ENCODE results near the gene CCDC102B. TPM values are rescaled to one million over a fixed set of nuclear protein-coding genes. Genes with fewer than 3 reads are reported as not detected.
A peak's percentile ranks its signal among the peaks of the same experiment; 100 is the strongest.

Gene CCDC102B
- total and polyA plus RNA-seq, 4 donors = 7.1 to 78.8 (median 19.9) TPM

GRCh38 chr18:68854786-68855391 lies 57.0 kb downstream of the CCDC102B start:
- TF ChIP-seq CTCF (IDR thresholded peaks at IDR 0.05; ENCODE audit: control extremely low read depth, extremely low read depth) = no peak
- H3K4me1 ChIP-seq (ENCODE audit: control insufficient read depth in 5 of 5, insufficient read depth in 5 of 5, low read length in 5 of 5) = peaks cover 0 to 8% (median 0%) of the 10 kb centered on the region in 5 donors
- no peaks in the 10 kb centered on the region for H3K36me3 ChIP-seq (ENCODE audit: control insufficient read depth in 4 of 4, insufficient read depth in 4 of 4, low read length in 4 of 4)
- DNase-seq (peak in 1 of 3 donors; percentile 26), ATAC-seq (ENCODE audit: insufficient read depth, low FRiP score) (no peak)
- H3K4me3 ChIP-seq = no peak overlapping the region
- no peak overlapping the region for H3K27ac ChIP-seq (ENCODE audit: low read depth in 1 of 2, low read length in 1 of 2)
- H3K9ac ChIP-seq (ENCODE audit: insufficient read depth in 1 of 2, low read length in 2 of 2) = no peak overlapping the region
- H3K27me3 ChIP-seq (ENCODE audit: control insufficient read depth in 3 of 3, insufficient read depth in 3 of 3, low read length in 2 of 3) = no peaks in the 10 kb centered on the region
- WGBS, 2 donors = 58 to 71% methylated on average over 4 of the region's 4 CpGs
- H3K9me3 ChIP-seq (ENCODE audit: control insufficient read depth in 4 of 4, insufficient read depth in 3 of 4, low read length in 3 of 4) = no peaks in the 10 kb centered on the region

- Histone ChIP-seq H3K9me3 (ENCODE audit: control insufficient read depth in 4 of 4, insufficient read depth in 3 of 4, low read length in 3 of 4) (no peaks in the 10 kb centered on the region), H3K36me3 (ENCODE audit: control insufficient read depth in 4 of 4, insufficient read depth in 4 of 4, low read length in 4 of 4) (no peaks in the 10 kb centered on the region), H3K27ac (ENCODE audit: low read depth in 1 of 2, low read length in 1 of 2) (no peak overlapping the region), H3K4me1 (ENCODE audit: control insufficient read depth in 5 of 5, insufficient read depth in 5 of 5, low read length in 5 of 5) (peaks cover 0 to 8% (median 0%) of the 10 kb centered on the region in 5 donors), H3K4me3 (no peak overlapping the region), H3K9ac (ENCODE audit: insufficient read depth in 1 of 2, low read length in 2 of 2) (no peak overlapping the region), H3K27me3 (ENCODE audit: control insufficient read depth in 3 of 3, insufficient read depth in 3 of 3, low read length in 2 of 3) (no peaks in the 10 kb centered on the region)
- TF ChIP-seq CTCF (IDR thresholded peaks at IDR 0.05; ENCODE audit: control extremely low read depth, extremely low read depth) = no peak
- DNase-seq (no peak), ATAC-seq (ENCODE audit: insufficient read depth, low FRiP score) (no peak)
Observed at GRCh38 chr18:68855491-68855890, 57.6 kb downstream of the CCDC102B start.

- H3K27ac ChIP-seq (ENCODE audit: low read depth in 1 of 2, low read length in 1 of 2) = no peak overlapping the region
- no peaks in the 10 kb centered on the region for H3K36me3 ChIP-seq (ENCODE audit: control insufficient read depth in 4 of 4, insufficient read depth in 4 of 4, low read length in 4 of 4)
- H3K4me1 ChIP-seq (ENCODE audit: control insufficient read depth in 5 of 5, insufficient read depth in 5 of 5, low read length in 5 of 5) = no peaks in the 10 kb centered on the region
- TF ChIP-seq CTCF (IDR thresholded peaks at IDR 0.05; ENCODE audit: control extremely low read depth, extremely low read depth) = no peak
- no peaks in the 10 kb centered on the region for H3K9me3 ChIP-seq (ENCODE audit: control insufficient read depth in 4 of 4, insufficient read depth in 3 of 4, low read length in 3 of 4)
- no peak overlapping the region for H3K4me3 ChIP-seq
- 89 to 91% methylated on average over 2 of the region's 2 CpGs for WGBS, 2 donors
- no peak overlapping the region for H3K9ac ChIP-seq (ENCODE audit: insufficient read depth in 1 of 2, low read length in 2 of 2)
- H3K27me3 ChIP-seq (ENCODE audit: control insufficient read depth in 3 of 3, insufficient read depth in 3 of 3, low read length in 2 of 3) = no peaks in the 10 kb centered on the region
- DNase-seq (no peak), ATAC-seq (ENCODE audit: insufficient read depth, low FRiP score) (no peak)
Observed at GRCh38 chr18:68861365-68861764, 63.5 kb downstream of the CCDC102B start.

- no peaks in the 10 kb centered on the region for H3K4me1 ChIP-seq (ENCODE audit: control insufficient read depth in 5 of 5, insufficient read depth in 5 of 5, low read length in 5 of 5)
- no peak overlapping the region for H3K9ac ChIP-seq (ENCODE audit: insufficient read depth in 1 of 2, low read length in 2 of 2)
- ATAC-seq (ENCODE audit: insufficient read depth, low FRiP score) (no peak), DNase-seq (no peak)
- no peak for TF ChIP-seq CTCF (IDR thresholded peaks at IDR 0.05; ENCODE audit: control extremely low read depth, extremely low read depth)
- 48 to 68% methylated on average over 2 of the region's 2 CpGs for WGBS, 2 donors
- H3K36me3 ChIP-seq (ENCODE audit: control insufficient read depth in 4 of 4, insufficient read depth in 4 of 4, low read length in 4 of 4) = no peaks in the 10 kb centered on the region
- no peaks in the 10 kb centered on the region for H3K27me3 ChIP-seq (ENCODE audit: control insufficient read depth in 3 of 3, insufficient read depth in 3 of 3, low read length in 2 of 3)
- no peaks in the 10 kb centered on the region for H3K9me3 ChIP-seq (ENCODE audit: control insufficient read depth in 4 of 4, insufficient read depth in 3 of 4, low read length in 3 of 4)
- H3K4me3 ChIP-seq = no peak overlapping the region
- H3K27ac ChIP-seq (ENCODE audit: low read depth in 1 of 2, low read length in 1 of 2) = no peak overlapping the region
Observed at GRCh38 chr18:68865021-68865420, 67.1 kb downstream of the CCDC102B start.
